K562 (cell line): ENCODE data around the gene SYNGR4. TPM values are rescaled to one million over a fixed set of nuclear protein-coding genes. Genes with fewer than 3 reads are reported as not detected.
A peak's percentile ranks its signal among the peaks of the same experiment; 100 is the strongest.

Source experiments
- ATAC-seq: fragments of 200-7000 bp; cut with Tn5 transposase; 3 replicates; pipeline ENCODE4 v1.9.1; 2020; ENCODE audit warnings: moderate library complexity
- BruUV-seq: library from RNA; stranded (reverse); fragments of 400-500 nt; replicated peaks from 2 replicates; lab custom pipeline; 2021; lab: Mats Ljungman, UMichigan
- CTCF ChIA-PET: fragments of 300-600 bp; formaldehyde crosslinking; extraction: SDS; loops from one replicate; lab custom pipeline; 2021; ENCODE audit warnings: low intra/inter-chr PET ratio; lab: Yijun Ruan, JAX
- POLR2A ChIA-PET: fragments of 300-600, 350-650 bp; sonication (Branson Sonifier 250); formaldehyde crosslinking; extraction: SDS; loops from one replicate; lab custom pipeline; 2021; ENCODE audit warnings: antibody characterized with exemption, inconsistent platforms; lab: Yijun Ruan, JAX
- DNase-seq, 4 experiments: peaks; one replicate each; pipeline versions ENCODE4 v3.0.0 to v3.0.0-alpha.2; 2011 to 2018; ENCODE audit warnings: low spot score in 3 of 4, mixed read lengths in 3 of 4; ENCODE audit errors: extremely low read depth in 1 of 4
- FAIRE-seq: peaks from 2 replicates; lab custom pipeline; 2011; peaks lifted over from hg19 to GRCh38; lab: Jason Lieb, UNC
- H2AFZ ChIP-seq: 2 replicates; pipeline ENCODE4 v1.6.0; 2011; ENCODE audit warnings: low read depth, low read length, control low read depth, inconsistent platforms
- H3K27ac ChIP-seq: fragments of 200-600 bp; 3 replicates; pipeline ENCODE4 v1.8.0; 2011; ENCODE audit warnings: low read depth, mild to moderate bottlenecking, control low read depth, inconsistent platforms, low read length, moderate library complexity, mixed read lengths; ENCODE audit errors: extremely low read depth
- H3K27me3 ChIP-seq, 2 experiments: fragments of 300-600 bp in 1 of 2; 2 replicates in 1 of 2; 3 replicates in 1 of 2; pipeline versions ENCODE4 v1.6.0 to v1.8.0; 2011; ENCODE audit warnings: inconsistent platforms in 2 of 2, low read length in 2 of 2, mild to moderate bottlenecking in 1 of 2, mixed read lengths in 1 of 2, moderate library complexity in 1 of 2; ENCODE audit not compliant: control insufficient read depth in 2 of 2, insufficient read depth in 2 of 2
- H3K36me3 ChIP-seq: fragments of 300-600 bp; 3 replicates; pipeline ENCODE4 v1.8.0; 2011; ENCODE audit warnings: mild to moderate bottlenecking, low read length, inconsistent platforms; ENCODE audit not compliant: control insufficient read depth, insufficient read depth
- H3K4me1 ChIP-seq, 2 experiments: fragments of 200-600 bp in 1 of 2; replicated peaks in 1 of 2; 2 replicates in 1 of 2; 3 replicates in 1 of 2; pipeline versions ENCODE4 v1.5.1 to v1.8.0; 2011; ENCODE audit warnings: inconsistent platforms in 2 of 2, low read length in 2 of 2, mild to moderate bottlenecking in 1 of 2, mixed read lengths in 1 of 2, moderate library complexity in 1 of 2; ENCODE audit not compliant: control insufficient read depth in 2 of 2, insufficient read depth in 2 of 2
- H3K4me2 ChIP-seq: 2 replicates; pipeline ENCODE4 v1.6.1; 2011; ENCODE audit warnings: low read length, control low read depth, inconsistent platforms, mixed read lengths; ENCODE audit not compliant: insufficient read depth
- H3K4me3 ChIP-seq: fragments of 200-600 bp; sonication (generic), shearing (Covaris generic); 2 replicates; pipeline ENCODE4 v1.5.1; 2016; ENCODE audit warnings: control low read depth, inconsistent platforms
- H3K79me2 ChIP-seq: fragments of 200-600 bp; 3 replicates; pipeline ENCODE4 v1.8.0; 2011; ENCODE audit warnings: low read length, inconsistent platforms; ENCODE audit not compliant: control insufficient read depth, insufficient read depth
- H3K9ac ChIP-seq, 2 experiments: 2 replicates each; pipeline versions ENCODE4 v1.6.0 to v1.6.1; 2011; ENCODE audit warnings: low read depth in 2 of 2, low read length in 2 of 2, control low read depth in 1 of 2, inconsistent platforms in 1 of 2, mild to moderate bottlenecking in 1 of 2, mixed read lengths in 1 of 2; ENCODE audit not compliant: insufficient read depth in 1 of 2
- H3K9me1 ChIP-seq: one replicate; pipeline ENCODE4 v1.6.0; 2011; ENCODE audit warnings: inconsistent platforms, mild to moderate bottlenecking, low read length, moderate library complexity; ENCODE audit not compliant: control insufficient read depth, insufficient read depth
- H3K9me3 ChIP-seq: replicated peaks from 2 replicates; pipeline ENCODE4 v1.5.1; 2011; ENCODE audit warnings: low read depth, low read length, inconsistent platforms; ENCODE audit not compliant: control insufficient read depth, insufficient read depth
- H4K20me1 ChIP-seq: replicated peaks from 2 replicates; pipeline ENCODE4 v1.6.1; 2011; ENCODE audit warnings: low read length, inconsistent platforms, mixed read lengths; ENCODE audit not compliant: control insufficient read depth, insufficient read depth
- NR2C1 ChIP-seq, 2 experiments: fragments of 450-650 bp; IDR thresholded peaks; 2 replicates each; pipeline ENCODE4 v1.6.1; 2017; ENCODE audit warnings: mild to moderate bottlenecking in 2 of 2, antibody characterized with exemption in 1 of 2, inconsistent platforms in 1 of 2, missing compliant biosample characterization in 1 of 2, missing genetic modification characterization in 1 of 2
- SMARCA5 ChIP-seq: fragments of 450-650 bp; IDR thresholded peaks from 2 replicates; pipeline ENCODE4 v1.6.1; 2016
- ZNF12 ChIP-seq: sonication (generic); formaldehyde crosslinking; IDR thresholded peaks from 2 replicates; pipeline ENCODE4 v1.4.0; 2020; ENCODE audit warnings: mild to moderate bottlenecking, missing genetic modification reagents
- WGBS: fragments of 100-300 bp; shearing (Covaris generic); methylation state at CpG from one replicate; pipeline ENCODE4 v1.1.6; 2016; ENCODE audit warnings: low coverage, mixed read lengths; ENCODE audit not compliant: insufficient coverage; ENCODE audit errors: missing lambda C conversion rate; 5-methylcytosine and 5-hydroxymethylcytosine counted together
- in situ Hi-C: fragments of 300-500 bp; cut with MboI; formaldehyde crosslinking; loops from 4 replicates; pipeline ENCODE4 v1.15.0; 2018; ENCODE audit warnings: inconsistent platforms, mixed read lengths
- intact Hi-C: fragments of 100-400 bp; cut with micrococcal nuclease; formaldehyde crosslinking; loops from 2 replicates; pipeline ENCODE4 v1.14.2; 2022
- polyA plus RNA-seq, 8 experiments: library from polyadenylated mRNA; depleted of rRNA in 4 of 8; stranded (reverse) in 5 of 8; unstranded in 3 of 8; fragments of >200 nt; fragmentation: Nextera tagmentation in 2 of 8; fragmentation: Illumina TruSeq in 1 of 8; extraction: Ambion mirVana in 2 of 8; extraction: Trizol in 1 of 8; gene quantifications; 2 replicates each; pipeline versions ENCODE4 v1.2.1 to v1.2.3, GENCODE V29; 2011 to 2014; ENCODE audit warnings: inconsistent platforms in 1 of 8, missing spikeins in 1 of 8
- total RNA-seq, 7 experiments: library from RNA; depleted of rRNA in 6 of 7; stranded (reverse); fragments of >200 nt in 6 of 7; fragmentation: Illumina TruSeq in 2 of 7; extraction: Trizol in 2 of 7; gene quantifications; 2 replicates each; pipeline versions ENCODE4 v1.2.1 to v1.2.3, GENCODE V29; 2011 to 2021; ENCODE audit warnings: low replicate concordance in 1 of 7
- TF ChIP-seq, protein P1 (sequence below): fragments of 250-450 bp; sonication (Bioruptor Pico); IDR thresholded peaks from 2 replicates; pipeline ENCODE4 v1.5.1; 2021; ENCODE audit warnings: mild to moderate bottlenecking
- TF ChIP-seq, protein P2 (sequence below): fragments of 450-650 bp; IDR thresholded peaks from 2 replicates; pipeline ENCODE4 v1.6.1; 2016; ENCODE audit warnings: mild to moderate bottlenecking, moderate library complexity
- TF ChIP-seq, protein P3 (sequence below): sonication (generic); formaldehyde crosslinking; IDR thresholded peaks from 2 replicates; pipeline ENCODE4 v1.8.0; 2022; ENCODE audit warnings: missing genetic modification reagents, mild to moderate bottlenecking, moderate library complexity, borderline replicate concordance

Gene SYNGR4
- total and polyA plus RNA-seq, 9 of the 15 experiments (the other 6 are each of a cell fraction or from before 2014, with no cell fraction given) = 0.07 to 0.14 TPM; not detected in 7

DNA sequence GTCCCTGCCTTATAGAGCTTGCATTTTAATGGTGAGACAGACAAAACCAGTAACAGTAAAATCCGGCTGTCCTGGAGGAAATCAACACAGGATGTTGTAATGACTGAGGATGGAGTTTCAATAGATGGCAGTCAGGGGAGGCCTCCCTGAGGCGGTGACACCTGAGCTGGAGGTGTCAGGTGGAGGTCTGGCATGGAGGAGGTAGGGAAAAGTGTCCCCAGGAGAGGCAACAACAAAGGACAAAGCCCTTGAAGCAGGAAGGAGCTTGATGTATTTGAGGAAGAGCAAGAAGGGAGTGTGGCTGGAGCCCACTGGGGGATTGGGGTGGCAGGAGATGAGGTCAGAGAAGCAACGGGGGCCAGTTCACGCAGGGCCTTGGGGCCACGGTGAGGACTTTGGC is 37.1 kb downstream of the SYNGR4 start (continued):
- TF ChIP-seq, protein P1, sequence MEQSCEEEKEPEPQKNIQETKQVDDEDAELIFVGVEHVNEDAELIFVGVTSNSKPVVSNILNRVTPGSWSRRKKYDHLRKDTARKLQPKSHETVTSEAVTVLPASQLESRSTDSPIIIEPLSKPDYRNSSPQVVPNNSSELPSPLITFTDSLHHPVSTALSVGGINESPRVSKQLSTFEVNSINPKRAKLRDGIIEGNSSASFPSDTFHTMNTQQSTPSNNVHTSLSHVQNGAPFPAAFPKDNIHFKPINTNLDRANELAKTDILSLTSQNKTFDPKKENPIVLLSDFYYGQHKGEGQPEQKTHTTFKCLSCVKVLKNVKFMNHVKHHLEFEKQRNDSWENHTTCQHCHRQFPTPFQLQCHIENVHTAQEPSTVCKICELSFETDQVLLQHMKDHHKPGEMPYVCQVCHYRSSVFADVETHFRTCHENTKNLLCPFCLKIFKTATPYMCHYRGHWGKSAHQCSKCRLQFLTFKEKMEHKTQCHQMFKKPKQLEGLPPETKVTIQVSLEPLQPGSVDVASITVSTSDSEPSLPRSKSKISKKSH (CRISPR knock-in tag) = no peak
- no peak for TF ChIP-seq ZNF12 (CRISPR knock-in tag)
- TF ChIP-seq, all 486 proteins: peak for 0

DNA sequence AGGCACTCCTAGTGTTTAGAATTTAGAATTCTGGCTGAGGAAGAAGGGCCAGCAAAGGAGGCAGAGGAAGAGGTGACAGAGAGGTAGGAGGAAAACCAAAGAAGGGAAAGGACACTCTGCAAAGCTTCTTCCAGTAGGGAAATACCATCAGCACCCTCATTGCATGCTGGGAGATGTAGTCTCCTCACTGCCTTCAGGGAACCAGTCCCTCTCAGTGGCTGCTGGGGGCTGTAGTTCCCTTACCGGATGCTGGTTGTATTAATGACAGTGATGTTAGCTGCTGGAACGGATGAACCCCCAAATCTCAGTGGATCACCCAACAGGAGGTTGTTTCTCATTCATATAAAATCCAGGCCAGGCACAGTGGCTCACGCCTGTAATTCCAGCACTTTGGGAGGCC is 39.4 kb downstream of the SYNGR4 start:
- H3K4me2 ChIP-seq = peak overlapping the region; percentile 18; the same call in 1 of the 2 replicates
- in situ Hi-C loops (no loop called here), intact Hi-C loops (no loop called here)
- H3K9ac ChIP-seq = no peak overlapping the region
- peaks cover 64% of the 10 kb centered on the region for H3K79me2 ChIP-seq
- H4K20me1 ChIP-seq = peaks cover 12% of the 10 kb centered on the region
- ATAC-seq = peak; percentile 62
- peak; percentile 80 for FAIRE-seq
- peak; percentile 36 to 70 (median 55) for DNase-seq
- CTCF ChIA-PET = no interaction called here
- no peaks in the 10 kb centered on the region for H3K9me1 ChIP-seq
- peaks cover 11 to 29% of the 10 kb centered on the region in 2 experiments; a peak in 4 of 5 replicates for H3K4me1 ChIP-seq
- H3K4me3 ChIP-seq = no peak overlapping the region
- H3K27me3 ChIP-seq = no peaks in the 10 kb centered on the region
- POLR2A ChIA-PET = interaction anchor here (0.6 to 1.2 kb wide), 6 partner anchors 10 to 928 kb away, joined by 3 to 7 read pairs (median 3); no protein-coding TSS in a partner anchor
- peak overlapping the region; percentile 64 for H2AFZ ChIP-seq
- no peak overlapping the region for H3K27ac ChIP-seq
- H3K36me3 ChIP-seq = peaks cover 35% of the 10 kb centered on the region; the same call in 2 of the 3 replicates
- no TSS peak for BruUV-seq
- 41% methylated on average over 3 of the region's 3 CpGs for WGBS
- no peaks in the 10 kb centered on the region for H3K9me3 ChIP-seq
- TF ChIP-seq, protein P2, sequence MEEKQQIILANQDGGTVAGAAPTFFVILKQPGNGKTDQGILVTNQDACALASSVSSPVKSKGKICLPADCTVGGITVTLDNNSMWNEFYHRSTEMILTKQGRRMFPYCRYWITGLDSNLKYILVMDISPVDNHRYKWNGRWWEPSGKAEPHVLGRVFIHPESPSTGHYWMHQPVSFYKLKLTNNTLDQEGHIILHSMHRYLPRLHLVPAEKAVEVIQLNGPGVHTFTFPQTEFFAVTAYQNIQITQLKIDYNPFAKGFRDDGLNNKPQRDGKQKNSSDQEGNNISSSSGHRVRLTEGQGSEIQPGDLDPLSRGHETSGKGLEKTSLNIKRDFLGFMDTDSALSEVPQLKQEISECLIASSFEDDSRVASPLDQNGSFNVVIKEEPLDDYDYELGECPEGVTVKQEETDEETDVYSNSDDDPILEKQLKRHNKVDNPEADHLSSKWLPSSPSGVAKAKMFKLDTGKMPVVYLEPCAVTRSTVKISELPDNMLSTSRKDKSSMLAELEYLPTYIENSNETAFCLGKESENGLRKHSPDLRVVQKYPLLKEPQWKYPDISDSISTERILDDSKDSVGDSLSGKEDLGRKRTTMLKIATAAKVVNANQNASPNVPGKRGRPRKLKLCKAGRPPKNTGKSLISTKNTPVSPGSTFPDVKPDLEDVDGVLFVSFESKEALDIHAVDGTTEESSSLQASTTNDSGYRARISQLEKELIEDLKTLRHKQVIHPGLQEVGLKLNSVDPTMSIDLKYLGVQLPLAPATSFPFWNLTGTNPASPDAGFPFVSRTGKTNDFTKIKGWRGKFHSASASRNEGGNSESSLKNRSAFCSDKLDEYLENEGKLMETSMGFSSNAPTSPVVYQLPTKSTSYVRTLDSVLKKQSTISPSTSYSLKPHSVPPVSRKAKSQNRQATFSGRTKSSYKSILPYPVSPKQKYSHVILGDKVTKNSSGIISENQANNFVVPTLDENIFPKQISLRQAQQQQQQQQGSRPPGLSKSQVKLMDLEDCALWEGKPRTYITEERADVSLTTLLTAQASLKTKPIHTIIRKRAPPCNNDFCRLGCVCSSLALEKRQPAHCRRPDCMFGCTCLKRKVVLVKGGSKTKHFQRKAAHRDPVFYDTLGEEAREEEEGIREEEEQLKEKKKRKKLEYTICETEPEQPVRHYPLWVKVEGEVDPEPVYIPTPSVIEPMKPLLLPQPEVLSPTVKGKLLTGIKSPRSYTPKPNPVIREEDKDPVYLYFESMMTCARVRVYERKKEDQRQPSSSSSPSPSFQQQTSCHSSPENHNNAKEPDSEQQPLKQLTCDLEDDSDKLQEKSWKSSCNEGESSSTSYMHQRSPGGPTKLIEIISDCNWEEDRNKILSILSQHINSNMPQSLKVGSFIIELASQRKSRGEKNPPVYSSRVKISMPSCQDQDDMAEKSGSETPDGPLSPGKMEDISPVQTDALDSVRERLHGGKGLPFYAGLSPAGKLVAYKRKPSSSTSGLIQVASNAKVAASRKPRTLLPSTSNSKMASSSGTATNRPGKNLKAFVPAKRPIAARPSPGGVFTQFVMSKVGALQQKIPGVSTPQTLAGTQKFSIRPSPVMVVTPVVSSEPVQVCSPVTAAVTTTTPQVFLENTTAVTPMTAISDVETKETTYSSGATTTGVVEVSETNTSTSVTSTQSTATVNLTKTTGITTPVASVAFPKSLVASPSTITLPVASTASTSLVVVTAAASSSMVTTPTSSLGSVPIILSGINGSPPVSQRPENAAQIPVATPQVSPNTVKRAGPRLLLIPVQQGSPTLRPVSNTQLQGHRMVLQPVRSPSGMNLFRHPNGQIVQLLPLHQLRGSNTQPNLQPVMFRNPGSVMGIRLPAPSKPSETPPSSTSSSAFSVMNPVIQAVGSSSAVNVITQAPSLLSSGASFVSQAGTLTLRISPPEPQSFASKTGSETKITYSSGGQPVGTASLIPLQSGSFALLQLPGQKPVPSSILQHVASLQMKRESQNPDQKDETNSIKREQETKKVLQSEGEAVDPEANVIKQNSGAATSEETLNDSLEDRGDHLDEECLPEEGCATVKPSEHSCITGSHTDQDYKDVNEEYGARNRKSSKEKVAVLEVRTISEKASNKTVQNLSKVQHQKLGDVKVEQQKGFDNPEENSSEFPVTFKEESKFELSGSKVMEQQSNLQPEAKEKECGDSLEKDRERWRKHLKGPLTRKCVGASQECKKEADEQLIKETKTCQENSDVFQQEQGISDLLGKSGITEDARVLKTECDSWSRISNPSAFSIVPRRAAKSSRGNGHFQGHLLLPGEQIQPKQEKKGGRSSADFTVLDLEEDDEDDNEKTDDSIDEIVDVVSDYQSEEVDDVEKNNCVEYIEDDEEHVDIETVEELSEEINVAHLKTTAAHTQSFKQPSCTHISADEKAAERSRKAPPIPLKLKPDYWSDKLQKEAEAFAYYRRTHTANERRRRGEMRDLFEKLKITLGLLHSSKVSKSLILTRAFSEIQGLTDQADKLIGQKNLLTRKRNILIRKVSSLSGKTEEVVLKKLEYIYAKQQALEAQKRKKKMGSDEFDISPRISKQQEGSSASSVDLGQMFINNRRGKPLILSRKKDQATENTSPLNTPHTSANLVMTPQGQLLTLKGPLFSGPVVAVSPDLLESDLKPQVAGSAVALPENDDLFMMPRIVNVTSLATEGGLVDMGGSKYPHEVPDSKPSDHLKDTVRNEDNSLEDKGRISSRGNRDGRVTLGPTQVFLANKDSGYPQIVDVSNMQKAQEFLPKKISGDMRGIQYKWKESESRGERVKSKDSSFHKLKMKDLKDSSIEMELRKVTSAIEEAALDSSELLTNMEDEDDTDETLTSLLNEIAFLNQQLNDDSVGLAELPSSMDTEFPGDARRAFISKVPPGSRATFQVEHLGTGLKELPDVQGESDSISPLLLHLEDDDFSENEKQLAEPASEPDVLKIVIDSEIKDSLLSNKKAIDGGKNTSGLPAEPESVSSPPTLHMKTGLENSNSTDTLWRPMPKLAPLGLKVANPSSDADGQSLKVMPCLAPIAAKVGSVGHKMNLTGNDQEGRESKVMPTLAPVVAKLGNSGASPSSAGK = no peak
- TF ChIP-seq, protein P3, sequence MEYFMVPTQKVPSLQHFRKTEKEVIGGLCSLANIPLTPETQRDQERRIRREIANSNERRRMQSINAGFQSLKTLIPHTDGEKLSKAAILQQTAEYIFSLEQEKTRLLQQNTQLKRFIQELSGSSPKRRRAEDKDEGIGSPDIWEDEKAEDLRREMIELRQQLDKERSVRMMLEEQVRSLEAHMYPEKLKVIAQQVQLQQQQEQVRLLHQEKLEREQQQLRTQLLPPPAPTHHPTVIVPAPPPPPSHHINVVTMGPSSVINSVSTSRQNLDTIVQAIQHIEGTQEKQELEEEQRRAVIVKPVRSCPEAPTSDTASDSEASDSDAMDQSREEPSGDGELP (CRISPR knock-in tag) = no peak
- TF ChIP-seq SMARCA5 (no peak), NR2C1 (IDR thresholded peaks at IDR 0.05) (0 out of 2 replicates have a peak, but pooled peaks have one; percentile 20), NR2C1 (tag; IDR thresholded peaks at IDR 0.05) (0 out of 2 replicates have a peak, but pooled peaks have one; percentile 25)
